Naive thymus-derived CD4-positive, alpha-beta T cell (primary cell): ENCODE data around the gene CDKAL1. TPM values are rescaled to one million over a fixed set of nuclear protein-coding genes. Genes with fewer than 3 reads are reported as not detected.

Experiments
- ATAC-seq: fragments of 150-1000 bp; cut with Tn5 transposase; 2 replicates; pipeline ENCODE4 v1.10.0; 2021; ENCODE audit warnings: mild to moderate bottlenecking, moderate library complexity
- CTCF ChIA-PET: fragments of 350-600 bp; sonication (Branson Sonifier 250); formaldehyde crosslinking; loops from one replicate; lab custom pipeline; 2021; ENCODE audit warnings: antibody characterized with exemption; lab: Charles Lee
- POLR2A ChIA-PET: fragments of 350-600 bp; sonication (Branson Sonifier 250); formaldehyde crosslinking; loops from one replicate; lab custom pipeline; 2021; ENCODE audit warnings: antibody characterized with exemption, inconsistent platforms; lab: Charles Lee
- DNase-seq, 9 donors: peaks; one replicate each; pipeline versions ENCODE4 v3.0.0 to v3.0.0-alpha.2; 2020 to 2022; ENCODE audit warnings: mixed read lengths in 1 of 9
- H3K27ac ChIP-seq: one replicate; pipeline ENCODE4 v1.7.0; 2013; ENCODE audit warnings: mild to moderate bottlenecking, low read depth, low read length, moderate library complexity
- H3K27me3 ChIP-seq, 2 donors: one replicate each; pipeline ENCODE4 v1.7.0; 2013; ENCODE audit warnings: low read length in 2 of 2, mild to moderate bottlenecking in 2 of 2, moderate library complexity in 2 of 2; ENCODE audit not compliant: control insufficient read depth in 2 of 2, insufficient read depth in 2 of 2
- H3K36me3 ChIP-seq, 3 experiments: 1 replicate in 2 of 3; 2 replicates in 1 of 3; pipeline ENCODE4 v1.7.0; 2013; ENCODE audit warnings: low read length in 3 of 3, mild to moderate bottlenecking in 3 of 3, moderate library complexity in 1 of 3; ENCODE audit not compliant: insufficient read depth in 3 of 3, control insufficient read depth in 2 of 3
- H3K4me1 ChIP-seq, 2 donors: one replicate each; pipeline ENCODE4 v1.7.0; 2013; ENCODE audit warnings: low read length in 2 of 2, mild to moderate bottlenecking in 2 of 2, moderate library complexity in 1 of 2; ENCODE audit not compliant: control insufficient read depth in 2 of 2, insufficient read depth in 2 of 2
- H3K4me3 ChIP-seq: 2 replicates; pipeline ENCODE4 v1.7.0; 2013; ENCODE audit warnings: mild to moderate bottlenecking, low read length
- H3K9me3 ChIP-seq, 3 experiments: 1 replicate in 2 of 3; 2 replicates in 1 of 3; pipeline ENCODE4 v1.7.0; 2013; ENCODE audit warnings: low read length in 3 of 3; ENCODE audit not compliant: control insufficient read depth in 2 of 3
- H3K27ac Mint-ChIP-seq, 9 donors: one replicate each; pipeline ENCODE4 v1.8.0; 2020 to 2022; ENCODE audit warnings: mixed read lengths in 9 of 9, mild to moderate bottlenecking in 8 of 9, moderate library complexity in 5 of 9, inconsistent platforms in 2 of 9
- H3K27me3 Mint-ChIP-seq, 5 donors: one replicate each; pipeline ENCODE4 v1.8.0; 2021 to 2022; ENCODE audit warnings: mixed read lengths in 5 of 5, mild to moderate bottlenecking in 1 of 5
- H3K36me3 Mint-ChIP-seq, 5 donors: one replicate each; pipeline ENCODE4 v1.8.0; 2020 to 2022; ENCODE audit warnings: mixed read lengths in 5 of 5, mild to moderate bottlenecking in 3 of 5, inconsistent platforms in 1 of 5
- H3K4me1 Mint-ChIP-seq, 7 donors: one replicate each; pipeline ENCODE4 v1.8.0; 2020 to 2022; ENCODE audit warnings: mixed read lengths in 7 of 7, mild to moderate bottlenecking in 3 of 7, inconsistent platforms in 1 of 7
- H3K4me3 Mint-ChIP-seq, 10 donors: one replicate each; pipeline ENCODE4 v1.8.0; 2020 to 2022; ENCODE audit warnings: mild to moderate bottlenecking in 10 of 10, mixed read lengths in 10 of 10, moderate library complexity in 6 of 10, inconsistent platforms in 2 of 10
- H3K9me3 Mint-ChIP-seq, 11 donors: one replicate each; pipeline ENCODE4 v1.8.0; 2020 to 2022; ENCODE audit warnings: mixed read lengths in 11 of 11, mild to moderate bottlenecking in 4 of 11, inconsistent platforms in 1 of 11, moderate library complexity in 1 of 11
- intact Hi-C, 2 donors: fragments of 100-400 bp; cut with micrococcal nuclease; formaldehyde crosslinking; loops; one replicate each; pipeline ENCODE4 v1.15.1; 2023
- polyA plus RNA-seq, 2 donors: library from polyadenylated mRNA; unstranded; fragments of 300-500 nt; fragmentation: Illumina TruSeq; gene quantifications; one replicate each; pipeline ENCODE4 v1.2.3, GENCODE V29; 2021
- total RNA-seq, 6 experiments: library from RNA in 5 of 6; stranded (reverse) in 5 of 6; gene quantifications; 1 replicate in 5 of 6; 2 replicates in 1 of 6; pipeline ENCODE4 v1.2.3 and lab custom pipeline; 2021 to 2026

CDKAL1 gene
- total and polyA plus RNA-seq, 7 experiments from 2014 or later, result 23.6 to 35.8 (median 29.8) TPM

DNA sequence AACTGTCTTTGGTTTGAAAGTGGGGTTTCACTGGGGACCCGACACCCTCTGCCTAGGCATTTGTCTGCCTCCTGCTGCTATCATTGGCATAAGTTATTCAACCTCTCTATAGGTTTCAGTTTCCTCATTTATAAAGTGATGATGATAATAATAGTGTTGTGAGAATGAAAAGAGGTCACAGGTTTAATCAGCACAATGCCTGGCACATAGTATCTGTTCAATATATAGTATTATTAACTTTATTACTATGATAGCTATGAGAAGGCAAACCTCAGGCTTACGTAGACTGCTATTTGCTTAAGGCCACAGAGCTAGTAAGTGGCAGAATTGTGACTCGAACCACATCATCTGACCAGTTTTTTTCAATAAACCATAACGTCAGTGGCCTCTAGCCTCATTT lies 256.8 kb downstream of the CDKAL1 start:
- ChIA-PET CTCF (no interaction called here), POLR2A (no interaction called here)
- no peaks in the 10 kb centered on the region for H3K9me3 ChIP-seq
- no peak overlapping the region for H3K27ac Mint-ChIP-seq
- peaks cover 0 to 3% (median 0%) of the 10 kb centered on the region in 7 donors for H3K4me1 Mint-ChIP-seq
- peaks cover 0 to 14% (median 0%) of the 10 kb centered on the region in 3 experiments for H3K36me3 ChIP-seq
- H3K4me3 Mint-ChIP-seq, result no peak overlapping the region
- no peaks in the 10 kb centered on the region for H3K4me1 ChIP-seq
- no peak for ATAC-seq
- no peaks in the 10 kb centered on the region for H3K27me3 ChIP-seq
- peaks cover 0 to 5% (median 0%) of the 10 kb centered on the region in 11 donors for H3K9me3 Mint-ChIP-seq
- H3K36me3 Mint-ChIP-seq, result peaks cover under 1 to 62% (median 41%) of the 10 kb centered on the region in 5 donors
- no peak overlapping the region for H3K27ac ChIP-seq
- no peak overlapping the region for H3K4me3 ChIP-seq
- no peaks in the 10 kb centered on the region for H3K27me3 Mint-ChIP-seq
- intact Hi-C loops, result no loop called here
- no peak for DNase-seq

GRCh38 chr6:20791944-20792343 lies 257.7 kb downstream of the CDKAL1 start:
- peaks cover 5 to 71% (median 50%) of the 10 kb centered on the region in 5 donors for H3K36me3 Mint-ChIP-seq
- ChIA-PET POLR2A (no interaction called here), CTCF (no interaction called here)
- peaks cover 0 to 8% (median 2%) of the 10 kb centered on the region in 11 donors for H3K9me3 Mint-ChIP-seq
- Histone ChIP-seq H3K4me3 (no peak overlapping the region), H3K9me3 (no peaks in the 10 kb centered on the region), H3K27ac (no peak overlapping the region), H3K4me1 (no peaks in the 10 kb centered on the region), H3K36me3 (peaks cover 0 to 16% (median 0%) of the 10 kb centered on the region in 3 experiments), H3K27me3 (no peaks in the 10 kb centered on the region)
- ATAC-seq, result no peak
- H3K4me1 Mint-ChIP-seq, result peaks cover 0 to 3% (median 0%) of the 10 kb centered on the region in 7 donors
- DNase-seq, result no peak
- no peak overlapping the region for H3K27ac Mint-ChIP-seq
- intact Hi-C loops, result no loop called here
- H3K27me3 Mint-ChIP-seq, result no peaks in the 10 kb centered on the region
- H3K4me3 Mint-ChIP-seq, result no peak overlapping the region

DNA sequence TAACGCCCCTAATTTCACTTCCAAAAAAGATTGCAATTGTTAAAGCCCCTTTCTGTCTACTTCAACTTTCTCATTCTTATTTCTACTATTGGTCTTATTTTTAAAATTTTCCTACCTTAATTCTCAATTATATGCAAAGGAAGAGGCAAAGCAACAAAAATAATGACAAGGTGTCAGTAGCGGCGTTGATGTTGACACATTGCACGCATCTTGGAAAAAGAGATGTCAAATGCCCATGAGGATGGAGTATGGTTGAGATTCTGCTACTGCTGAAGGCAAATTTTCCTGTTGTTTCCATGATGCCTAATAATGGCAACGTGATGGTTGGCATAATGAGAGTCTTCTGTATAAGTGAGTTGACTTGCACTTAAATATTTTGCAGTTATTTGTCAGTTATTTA lies 258.9 kb downstream of the CDKAL1 start:
- Histone ChIP-seq H3K27me3 (no peaks in the 10 kb centered on the region), H3K9me3 (no peaks in the 10 kb centered on the region), H3K36me3 (peaks cover 0 to 16% (median 0%) of the 10 kb centered on the region in 3 experiments), H3K27ac (no peak overlapping the region), H3K4me1 (no peaks in the 10 kb centered on the region), H3K4me3 (no peak overlapping the region)
- intact Hi-C loops, result no loop called here
- DNase-seq (no peak), ATAC-seq (no peak)
- Mint-ChIP-seq H3K27ac (no peak overlapping the region), H3K4me1 (peaks cover 0 to 3% (median 0%) of the 10 kb centered on the region in 7 donors), H3K36me3 (peaks cover 9 to 76% (median 48%) of the 10 kb centered on the region in 5 donors), H3K9me3 (peaks cover 0 to 13% (median 5%) of the 10 kb centered on the region in 11 donors), H3K4me3 (no peak overlapping the region), H3K27me3 (no peaks in the 10 kb centered on the region)
- POLR2A ChIA-PET, result no interaction called here
- CTCF ChIA-PET, result no interaction called here

DNA sequence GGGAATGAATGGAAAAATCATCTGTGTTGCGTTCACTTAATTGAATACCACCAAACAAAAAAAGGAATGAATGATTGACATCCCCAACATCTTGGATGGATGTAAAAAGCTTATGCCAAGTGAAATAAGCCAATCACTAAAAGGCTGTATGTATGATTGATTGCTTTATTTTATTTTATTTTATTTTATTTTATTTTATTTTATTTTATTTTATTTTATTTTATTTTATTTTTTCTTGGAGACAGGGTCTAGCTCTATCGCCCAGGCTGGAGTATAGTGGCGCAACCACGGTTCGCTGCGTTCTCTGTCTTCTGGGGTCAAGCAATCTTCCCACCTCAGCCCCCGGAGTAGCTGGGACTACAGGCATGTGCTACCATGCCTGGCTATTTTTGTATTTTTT lies 263.3 kb downstream of the CDKAL1 start:
- no peak for DNase-seq
- Histone ChIP-seq H3K27ac (no peak overlapping the region), H3K4me3 (no peak overlapping the region), H3K36me3 (peaks cover 0 to 7% (median 0%) of the 10 kb centered on the region in 3 experiments), H3K4me1 (no peaks in the 10 kb centered on the region), H3K27me3 (no peaks in the 10 kb centered on the region), H3K9me3 (no peaks in the 10 kb centered on the region)
- intact Hi-C loops, result no loop called here
- no peak overlapping the region for H3K4me3 Mint-ChIP-seq
- no peak for ATAC-seq
- no peak overlapping the region for H3K27ac Mint-ChIP-seq
- H3K27me3 Mint-ChIP-seq, result no peaks in the 10 kb centered on the region
- peaks cover 0 to 13% (median 3%) of the 10 kb centered on the region in 11 donors for H3K9me3 Mint-ChIP-seq
- CTCF ChIA-PET, result no interaction called here
- POLR2A ChIA-PET, result no interaction called here
- H3K4me1 Mint-ChIP-seq, result no peaks in the 10 kb centered on the region
- peaks cover 11 to 64% (median 58%) of the 10 kb centered on the region in 5 donors for H3K36me3 Mint-ChIP-seq

- DNase-seq (no peak), ATAC-seq (no peak)
- CTCF ChIA-PET, result no interaction called here
- intact Hi-C loops, result no loop called here
- H3K27ac ChIP-seq, result no peak overlapping the region
- Mint-ChIP-seq H3K9me3 (peaks cover 1 to 23% (median 7%) of the 10 kb centered on the region in 11 donors), H3K36me3 (peaks cover 17 to 66% (median 64%) of the 10 kb centered on the region in 5 donors), H3K27ac (no peak overlapping the region), H3K4me3 (no peak overlapping the region), H3K4me1 (peaks cover 0 to 4% (median 0%) of the 10 kb centered on the region in 7 donors), H3K27me3 (no peaks in the 10 kb centered on the region)
- H3K36me3 ChIP-seq, result peaks cover 0 to 10% (median 0%) of the 10 kb centered on the region in 3 experiments
- H3K4me3 ChIP-seq, result no peak overlapping the region
- POLR2A ChIA-PET, result no interaction called here
- no peaks in the 10 kb centered on the region for H3K4me1 ChIP-seq
- no peaks in the 10 kb centered on the region for H3K27me3 ChIP-seq
- no peaks in the 10 kb centered on the region for H3K9me3 ChIP-seq
Measured at GRCh38 chr6:20800229-20800628, 266.0 kb downstream of the CDKAL1 start.

DNA sequence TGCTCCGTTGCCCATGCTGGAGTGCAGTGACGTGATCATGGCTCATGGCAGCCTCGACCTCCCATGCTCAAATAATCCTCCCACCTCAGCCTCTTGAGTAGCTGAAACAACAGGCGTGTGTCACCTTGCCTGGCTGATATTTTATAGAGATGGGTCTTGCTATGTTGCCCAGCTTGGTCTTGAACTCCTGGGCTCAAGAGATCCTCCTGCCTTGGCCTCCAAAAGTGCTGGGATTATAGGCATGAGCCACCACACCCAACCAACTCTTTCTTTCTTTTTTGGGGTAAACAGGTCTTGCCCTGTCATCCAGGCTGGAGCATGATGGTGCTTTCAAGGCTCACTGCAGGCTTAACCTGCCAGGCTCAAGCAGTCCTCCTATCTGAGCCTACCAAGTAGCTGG lies 266.4 kb downstream of the CDKAL1 start:
- CTCF ChIA-PET, result no interaction called here
- no peaks in the 10 kb centered on the region for H3K27me3 ChIP-seq
- intact Hi-C loops, result no loop called here

DNA sequence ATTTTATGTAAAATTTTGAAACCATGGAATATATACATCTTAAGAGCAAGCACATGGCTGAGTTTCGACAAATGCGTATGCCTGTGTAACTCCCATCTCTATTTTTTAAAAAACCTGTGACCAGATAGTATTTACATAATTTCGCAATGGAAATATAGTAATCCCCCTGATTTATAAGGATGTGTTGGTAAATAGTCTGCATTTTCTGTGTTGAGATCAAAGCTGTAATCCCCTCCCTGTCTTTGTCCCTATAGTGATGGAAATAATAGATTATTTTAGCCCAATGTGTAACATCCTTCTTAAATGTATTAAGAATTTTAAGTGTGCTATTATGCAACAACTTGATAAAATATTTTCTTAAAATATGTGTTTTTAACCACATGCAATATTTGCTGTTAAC lies 267.3 kb downstream of the CDKAL1 start:
- Histone ChIP-seq H3K27me3 (no peaks in the 10 kb centered on the region), H3K27ac (no peak overlapping the region), H3K4me3 (no peak overlapping the region), H3K36me3 (peaks cover 0 to 13% (median 0%) of the 10 kb centered on the region in 3 experiments), H3K4me1 (no peaks in the 10 kb centered on the region), H3K9me3 (no peaks in the 10 kb centered on the region)
- POLR2A ChIA-PET, result no interaction called here
- no peak for DNase-seq
- CTCF ChIA-PET, result no interaction called here
- Mint-ChIP-seq H3K4me3 (no peak overlapping the region), H3K27me3 (no peaks in the 10 kb centered on the region), H3K27ac (no peak overlapping the region), H3K9me3 (peaks cover 5 to 37% (median 18%) of the 10 kb centered on the region in 11 donors), H3K36me3 (peaks cover 21 to 69% (median 66%) of the 10 kb centered on the region in 5 donors), H3K4me1 (peaks cover 0 to 4% (median 0%) of the 10 kb centered on the region in 7 donors)
- ATAC-seq, result no peak
- intact Hi-C loops, result no loop called here

More for the DNA sequence above, 266.4 kb downstream of the CDKAL1 start:
- Mint-ChIP-seq H3K27me3 (no peaks in the 10 kb centered on the region), H3K36me3 (peaks cover 20 to 67% (median 66%) of the 10 kb centered on the region in 5 donors), H3K4me3 (no peak overlapping the region), H3K9me3 (peaks cover 2 to 27% (median 9%) of the 10 kb centered on the region in 11 donors), H3K4me1 (peaks cover 0 to 4% (median 0%) of the 10 kb centered on the region in 7 donors), H3K27ac (no peak overlapping the region)
- POLR2A ChIA-PET, result no interaction called here
- Histone ChIP-seq H3K4me1 (no peaks in the 10 kb centered on the region), H3K4me3 (no peak overlapping the region), H3K36me3 (peaks cover 0 to 13% (median 0%) of the 10 kb centered on the region in 3 experiments), H3K9me3 (no peaks in the 10 kb centered on the region), H3K27ac (no peak overlapping the region)
- ATAC-seq (no peak), DNase-seq (no peak)
